Activated CD4-positive, alpha-beta memory T cell treated with anti-CD3 and anti-CD28 coated beads for 36 hours (primary cell): ENCODE results near the gene KIFC1. TPM values are rescaled to one million over a fixed set of nuclear protein-coding genes. Genes with fewer than 3 reads are reported as not detected.
"Not testable (repeated sequence)": the region's sequence is repeated elsewhere in the genome, so short reads cannot be mapped to it uniquely, and the experiment has no call there.

Experiments used
- CTCF ChIA-PET: fragments of 350-600 bp; sonication (Branson Sonifier 250); formaldehyde crosslinking; loops from one replicate; lab custom pipeline; 2021; ENCODE audit warnings: antibody characterized with exemption, inconsistent platforms; lab: Charles Lee
- POLR2A ChIA-PET: fragments of 350-600 bp; sonication (Branson Sonifier 250); formaldehyde crosslinking; loops from one replicate; lab custom pipeline; 2021; ENCODE audit warnings: antibody characterized with exemption; lab: Charles Lee
- DNase-seq: peaks from one replicate; pipeline ENCODE4 v3.0.0-alpha.2; 2020
- H3K27ac Mint-ChIP-seq: one replicate; pipeline ENCODE4 v1.8.0; 2021; ENCODE audit warnings: mixed read lengths
- H3K27me3 Mint-ChIP-seq: one replicate; pipeline ENCODE4 v1.8.0; 2021; ENCODE audit warnings: mixed read lengths
- H3K36me3 Mint-ChIP-seq: one replicate; pipeline ENCODE4 v1.8.0; 2021; ENCODE audit warnings: mixed read lengths
- H3K4me1 Mint-ChIP-seq: one replicate; pipeline ENCODE4 v1.8.0; 2021; ENCODE audit warnings: low read depth, mixed read lengths
- H3K4me3 Mint-ChIP-seq: one replicate; pipeline ENCODE4 v1.8.0; 2021; ENCODE audit warnings: mild to moderate bottlenecking, mixed read lengths
- H3K9me3 Mint-ChIP-seq: one replicate; pipeline ENCODE4 v1.8.0; 2021; ENCODE audit warnings: mixed read lengths
- intact Hi-C: fragments of 100-400 bp; cut with micrococcal nuclease; formaldehyde crosslinking; loops from one replicate; pipeline ENCODE4 v1.15.1; 2023
- total RNA-seq, 2 experiments: library from RNA; stranded (reverse); gene quantifications; one replicate each; pipeline ENCODE4 v1.2.3, GENCODE V29; 2021

Gene KIFC1
- total RNA-seq, 2 experiments from 2014 or later, result 94.6 to 103 TPM

GRCh38 chr6:33399881-33400280, 8.3 kb downstream of the KIFC1 start:
- CTCF ChIA-PET, H3K4me3 Mint-ChIP-seq, H3K27ac Mint-ChIP-seq, H3K9me3 Mint-ChIP-seq, intact Hi-C loops, POLR2A ChIA-PET, H3K27me3 Mint-ChIP-seq, DNase-seq: not testable (repeated sequence)
- H3K36me3 Mint-ChIP-seq, result peaks cover 56% of the 10 kb centered on the region
- H3K4me1 Mint-ChIP-seq, result peaks cover 15% of the 10 kb centered on the region

- Mint-ChIP-seq H3K9me3 (no peaks in the 10 kb centered on the region), H3K4me1 (peaks cover 20% of the 10 kb centered on the region), H3K27ac (no peak overlapping the region), H3K36me3 (peaks cover 65% of the 10 kb centered on the region), H3K27me3 (no peaks in the 10 kb centered on the region), H3K4me3 (no peak overlapping the region)
- ChIA-PET POLR2A (no interaction called here), CTCF (interaction anchor here (1.3 kb wide), 1 partner anchor 14 kb away, joined by 4 read pairs; no protein-coding TSS in a partner anchor)
- intact Hi-C loops, result no loop called here
- no peak for DNase-seq
Observed at GRCh38 chr6:33404884-33405283, 13.3 kb downstream of the KIFC1 start.

- DNase-seq, result no peak
- H3K4me1 Mint-ChIP-seq, result peaks cover 21% of the 10 kb centered on the region
- ChIA-PET POLR2A (interaction anchor here (0.6 kb wide), 1 partner anchor 9 kb away, joined by 3 read pairs; no protein-coding TSS in a partner anchor), CTCF (interaction anchor here (1.3 kb wide), 1 partner anchor 14 kb away, joined by 4 read pairs; no protein-coding TSS in a partner anchor)
- H3K4me3 Mint-ChIP-seq, result no peak overlapping the region
- H3K27me3 Mint-ChIP-seq, result no peaks in the 10 kb centered on the region
- H3K36me3 Mint-ChIP-seq, result peaks cover 60% of the 10 kb centered on the region
- intact Hi-C loops, result no loop called here
- no peaks in the 10 kb centered on the region for H3K9me3 Mint-ChIP-seq
- H3K27ac Mint-ChIP-seq, result no peak overlapping the region
Observed at GRCh38 chr6:33405386-33405940, 13.8 kb downstream of the KIFC1 start.

GRCh38 chr6:33406126-33406525, 14.5 kb downstream of the KIFC1 start:
- DNase-seq, result no peak
- Mint-ChIP-seq H3K27me3 (no peaks in the 10 kb centered on the region), H3K4me3 (no peak overlapping the region), H3K27ac (no peak overlapping the region), H3K9me3 (no peaks in the 10 kb centered on the region), H3K4me1 (peaks cover 21% of the 10 kb centered on the region), H3K36me3 (peaks cover 56% of the 10 kb centered on the region)
- ChIA-PET CTCF (interaction anchor here (1.3 kb wide), 1 partner anchor 15 kb away, joined by 4 read pairs; no protein-coding TSS in a partner anchor), POLR2A (no interaction called here)
- intact Hi-C loops, result no loop called here

GRCh38 chr6:33407132-33407718, 15.6 kb downstream of the KIFC1 start:
- DNase-seq, result no peak
- ChIA-PET POLR2A (no interaction called here), CTCF (interaction anchor here (0.9 to 1.0 kb wide), 2 partner anchors 16 to 84 kb away, joined by 3 to 7 read pairs; no protein-coding TSS in a partner anchor)
- Mint-ChIP-seq H3K36me3 (peaks cover 53% of the 10 kb centered on the region), H3K27ac (no peak overlapping the region), H3K4me3 (no peak overlapping the region), H3K9me3 (no peaks in the 10 kb centered on the region), H3K27me3 (no peaks in the 10 kb centered on the region), H3K4me1 (peaks cover 28% of the 10 kb centered on the region)
- intact Hi-C loops, result no loop called here

- peak; percentile 98 for DNase-seq
- Mint-ChIP-seq H3K27me3 (no peaks in the 10 kb centered on the region), H3K9me3 (no peaks in the 10 kb centered on the region), H3K27ac (peak overlapping the region; percentile 91), H3K4me1 (peaks cover 45% of the 10 kb centered on the region), H3K4me3 (peak overlapping the region; percentile 84), H3K36me3 (peaks cover 44% of the 10 kb centered on the region)
- intact Hi-C loops, result loop anchor here (1.0 to 10.0 kb wide), 7 partner anchors 8 to 1215 kb away; partner anchors contain the start of genes CUTA, GPSM3, HMGA1 and KIFC1
- ChIA-PET POLR2A (interaction anchor here (1.0 to 2.0 kb wide), 4 partner anchors 18 to 111 kb away, joined by 3 to 8 read pairs (median 5); partner anchors contain the start of genes KIFC1 and TAPBP), CTCF (interaction anchor here (1.0 kb wide), 1 partner anchor 19 kb away, joined by 3 read pairs; no protein-coding TSS in a partner anchor)
Observed at GRCh38 chr6:33410050-33410710, 18.6 kb downstream of the KIFC1 start.

GRCh38 chr6:33410711-33411631, 19.3 kb downstream of the KIFC1 start, which contains the start of gene PHF1:
PHF1 (plus strand) TSS chr6:33411014; CDS start chr6:33412264, 1,250 bp downstream.
- Mint-ChIP-seq H3K36me3 (peaks cover 42% of the 10 kb centered on the region), H3K27ac (peak within 1 kb of the TSS; percentile 91), H3K4me1 (peaks cover 47% of the 10 kb centered on the region), H3K9me3 (no peaks in the 10 kb centered on the region), H3K27me3 (no peaks in the 10 kb centered on the region), H3K4me3 (peak within 1 kb of the TSS; percentile 84)
- no peak for DNase-seq
- intact Hi-C loops, result loop anchor here (1.0 to 10.0 kb wide), 7 partner anchors 7 to 1216 kb away; partner anchors contain the start of genes CUTA, GPSM3, HMGA1 and KIFC1
- CTCF ChIA-PET, result interaction anchor here (0.8 kb wide), 1 partner anchor 14 kb away, joined by 3 read pairs; no protein-coding TSS in a partner anchor
- POLR2A ChIA-PET, result interaction anchor here (1.0 to 2.0 kb wide), 4 partner anchors 18 to 111 kb away, joined by 3 to 8 read pairs (median 5); partner anchors contain the start of genes KIFC1 and TAPBP

GRCh38 chr6:33411632-33412005, 20.0 kb downstream of the KIFC1 start:
- peaks cover 41% of the 10 kb centered on the region for H3K36me3 Mint-ChIP-seq
- peak overlapping the region; percentile 86 for H3K27ac Mint-ChIP-seq
- CTCF ChIA-PET, result interaction anchor here (0.8 kb wide), 1 partner anchor 13 kb away, joined by 3 read pairs; no protein-coding TSS in a partner anchor
- peak overlapping the region; percentile 74 for H3K4me3 Mint-ChIP-seq
- DNase-seq, result no peak
- no peaks in the 10 kb centered on the region for H3K9me3 Mint-ChIP-seq
- intact Hi-C loops, result loop anchor here (5.0 to 10.0 kb wide), 3 partner anchors 283 to 1217 kb away; partner anchors contain the start of genes GPSM3, HMGA1 and PBX2
- POLR2A ChIA-PET, result interaction anchor here (1.0 kb wide), 1 partner anchor 112 kb away, joined by 4 read pairs; no protein-coding TSS in a partner anchor
- H3K27me3 Mint-ChIP-seq, result no peaks in the 10 kb centered on the region
- peaks cover 52% of the 10 kb centered on the region for H3K4me1 Mint-ChIP-seq

GRCh38 chr6:33412140-33413009, 20.8 kb downstream of the KIFC1 start:
- Mint-ChIP-seq H3K4me3 (peak overlapping the region; percentile 74), H3K27ac (peak overlapping the region; percentile 52), H3K9me3 (no peaks in the 10 kb centered on the region), H3K4me1 (peaks cover 55% of the 10 kb centered on the region), H3K27me3 (no peaks in the 10 kb centered on the region), H3K36me3 (peaks cover 44% of the 10 kb centered on the region)
- POLR2A ChIA-PET, result interaction anchor here (0.5 kb wide), 1 partner anchor 87 kb away, joined by 3 read pairs; no protein-coding TSS in a partner anchor
- intact Hi-C loops, result loop anchor here (5.0 to 10.0 kb wide), 3 partner anchors 282 to 1218 kb away; partner anchors contain the start of genes GPSM3, HMGA1 and PBX2
- no peak for DNase-seq
- CTCF ChIA-PET, result interaction anchor here (0.8 to 2.0 kb wide), 2 partner anchors 12 to 13 kb away, joined by 3 to 6 read pairs; no protein-coding TSS in a partner anchor
